SH-SY5Y (cell line): Measurements from ENCODE around the gene HMCN1.

ENCODE experiments used
- GATA2 ChIP-seq: IDR thresholded peaks from 2 replicates; pipeline ENCODE4 v1.6.1; 2011; ENCODE audit warnings: mild to moderate bottlenecking, low read depth, low read length
- GATA3 ChIP-seq: IDR thresholded peaks from 2 replicates; pipeline ENCODE4 v1.6.1; 2011; ENCODE audit warnings: low read depth, mild to moderate bottlenecking, low read length, moderate library complexity

GRCh38 chr1:186207391-186208085, 473.3 kb downstream of the HMCN1 start:
- no peak for TF ChIP-seq GATA2
- no peak for TF ChIP-seq GATA3
